HG02798 (cell line): ENCODE results near the gene TBXAS1.

ENCODE experiments used
- ATAC-seq: cut with Tn5 transposase; IDR thresholded peaks from one replicate; pipeline ENCODE4 v1.9.1; 2021; ENCODE audit warnings: mild to moderate bottlenecking; ENCODE audit not compliant: unreplicated experiment, poor library complexity

Gene TBXAS1

DNA sequence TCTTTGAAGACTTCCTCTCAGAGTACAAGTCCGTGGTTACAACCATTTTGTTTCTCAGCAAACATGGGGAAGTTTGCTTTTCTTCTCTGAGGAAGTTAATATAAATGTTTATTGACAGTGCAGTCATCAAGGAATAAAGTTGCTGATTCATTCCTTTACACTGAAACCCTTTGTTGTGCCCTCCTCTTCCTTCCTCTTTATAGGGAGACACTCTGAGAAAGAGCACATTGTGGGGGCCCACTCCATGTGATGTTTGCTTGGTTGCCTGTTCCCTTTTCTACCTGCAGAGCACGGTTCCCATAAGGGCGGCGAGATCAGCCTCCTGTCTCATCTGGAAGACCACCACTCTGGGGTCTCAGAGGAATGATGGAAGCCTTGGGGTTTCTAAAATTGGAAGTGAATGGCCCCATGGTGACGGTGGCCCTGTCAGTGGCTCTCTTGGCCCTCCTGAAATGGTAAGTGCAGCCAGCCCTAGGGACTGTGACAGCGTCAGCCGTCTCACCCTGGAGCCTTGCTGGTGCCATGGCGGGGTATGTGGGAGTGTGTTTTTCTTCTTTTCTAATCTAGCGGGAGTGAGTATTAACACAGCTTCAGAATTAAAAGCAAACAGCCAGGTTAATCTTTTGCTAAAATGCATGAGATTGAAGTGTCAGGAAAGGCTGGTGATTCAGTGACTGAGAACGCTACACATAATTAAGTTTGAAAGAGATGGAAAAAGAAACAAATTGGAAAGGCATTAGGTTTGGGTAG lies at the start of gene TBXAS1:
Gene TBXAS1 (plus strand): TSS at position 240 of the 750 bp plus-strand sequence. CDS start 127 bp downstream, at position 367.
- peak; percentile 48 for ATAC-seq

DNA sequence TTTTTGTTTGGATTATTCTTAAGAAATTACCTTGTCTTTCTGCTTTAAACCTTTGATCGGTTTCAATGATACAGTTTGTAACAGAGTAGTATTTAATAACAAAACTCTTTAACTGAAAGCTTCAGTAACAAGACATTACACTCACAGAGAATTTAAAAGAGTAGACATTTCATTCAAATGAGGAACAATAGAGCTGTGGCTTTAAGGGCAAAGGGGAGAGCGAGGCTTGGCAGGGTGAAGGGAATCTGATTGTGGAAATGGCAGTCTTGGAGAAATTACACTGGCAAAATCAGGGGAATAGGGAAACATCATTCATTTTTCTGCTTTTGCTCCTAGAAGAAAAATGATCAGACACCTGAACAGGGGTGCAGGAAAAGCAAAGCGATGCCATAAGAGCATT lies 46.1 kb upstream of the TBXAS1 start:
- no peak for ATAC-seq

DNA sequence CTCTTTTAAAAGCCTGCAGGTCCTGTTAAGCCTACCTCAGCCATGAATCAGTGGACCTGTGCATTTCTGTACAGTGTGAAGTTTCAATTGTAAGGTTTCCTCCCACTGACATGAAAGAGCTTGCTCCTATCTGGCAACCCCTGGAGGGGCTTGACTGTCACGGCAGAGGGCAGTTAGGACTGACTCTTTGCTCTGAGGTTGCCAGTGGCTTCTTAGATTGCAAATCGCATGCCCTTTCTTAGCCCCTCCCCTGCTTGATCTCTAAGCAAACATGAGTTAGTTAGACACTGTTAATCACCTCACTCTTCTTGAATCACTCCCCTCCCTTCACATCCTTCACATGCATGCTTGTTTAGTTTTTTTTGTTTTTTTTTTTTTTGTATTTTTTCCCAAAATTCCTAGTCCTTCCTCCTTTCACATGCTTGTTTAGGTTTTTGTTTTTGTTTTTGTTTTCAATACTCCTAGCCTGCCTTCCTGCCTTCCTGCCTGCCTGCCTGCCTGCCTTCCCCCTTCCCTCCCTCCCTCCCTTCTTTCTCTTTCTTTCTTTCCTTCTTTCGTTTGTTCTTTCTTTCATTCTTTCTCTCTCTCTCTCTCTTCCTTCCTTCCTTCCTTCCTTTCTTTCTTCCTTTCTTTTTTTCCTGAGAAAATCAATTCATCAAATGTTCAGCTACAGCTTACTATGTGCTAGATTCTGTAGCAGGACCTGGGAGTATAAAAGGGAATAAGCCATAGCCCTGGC lies 45.2 kb upstream of the TBXAS1 start:
- ATAC-seq, result peak; percentile 50

DNA sequence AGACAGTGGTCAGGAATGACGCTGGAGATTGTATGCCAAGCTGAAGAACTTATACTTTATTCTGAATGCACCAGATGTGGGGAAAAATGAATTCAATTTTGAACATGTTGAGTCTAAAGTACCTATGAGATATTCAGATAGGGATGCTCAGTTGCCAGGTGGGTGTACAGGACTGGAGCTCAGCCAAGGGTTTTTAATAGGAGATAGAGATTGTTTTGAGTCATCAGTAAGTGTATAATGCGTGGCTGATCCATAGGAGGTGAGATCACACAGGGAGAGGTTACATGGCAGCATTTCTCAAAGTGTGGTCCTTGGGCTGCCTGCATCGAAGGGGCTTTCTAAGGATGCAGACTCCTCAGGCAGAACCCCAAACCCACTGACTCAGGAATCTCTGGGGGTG lies 44.4 kb upstream of the TBXAS1 start:
- ATAC-seq, result no peak

DNA sequence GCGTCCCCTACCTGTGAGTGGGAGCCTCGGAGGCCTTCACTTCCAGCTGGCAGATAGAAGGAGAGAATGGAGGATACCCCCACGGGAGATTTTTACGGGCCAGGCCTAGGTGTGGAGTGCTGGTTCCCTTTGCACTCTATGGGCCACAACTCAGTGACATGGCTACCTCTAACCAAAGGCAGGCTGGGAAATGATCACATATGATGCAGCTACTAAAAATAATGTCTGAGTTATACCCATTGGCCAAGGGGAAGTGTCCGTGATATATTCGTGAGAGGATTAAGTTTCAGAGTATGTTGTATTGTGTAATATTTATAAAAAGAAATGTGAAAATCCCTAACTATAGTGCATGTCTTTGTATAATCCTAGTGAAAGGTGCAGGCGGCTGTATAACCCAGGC lies 37.7 kb upstream of the TBXAS1 start:
- no peak for ATAC-seq

DNA sequence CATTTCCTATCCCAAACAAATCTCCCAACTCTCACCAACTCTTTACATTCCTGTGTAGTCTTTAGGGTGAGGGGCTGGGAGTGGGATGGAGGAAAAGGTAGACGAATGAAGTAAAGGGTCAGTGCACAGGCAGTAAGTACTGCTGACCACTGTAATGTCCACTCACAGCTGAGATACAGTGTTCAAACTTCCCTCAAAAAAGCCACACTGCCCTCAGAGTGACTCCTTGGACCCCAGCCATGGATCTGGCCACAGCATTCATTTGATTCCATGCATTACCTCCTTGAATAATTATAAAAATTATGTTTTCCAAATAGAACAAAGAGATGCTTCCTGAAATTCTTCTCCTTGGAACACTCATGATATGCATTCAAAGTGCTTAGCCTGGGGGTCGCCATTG lies 31.5 kb upstream of the TBXAS1 start:
- no peak for ATAC-seq

DNA sequence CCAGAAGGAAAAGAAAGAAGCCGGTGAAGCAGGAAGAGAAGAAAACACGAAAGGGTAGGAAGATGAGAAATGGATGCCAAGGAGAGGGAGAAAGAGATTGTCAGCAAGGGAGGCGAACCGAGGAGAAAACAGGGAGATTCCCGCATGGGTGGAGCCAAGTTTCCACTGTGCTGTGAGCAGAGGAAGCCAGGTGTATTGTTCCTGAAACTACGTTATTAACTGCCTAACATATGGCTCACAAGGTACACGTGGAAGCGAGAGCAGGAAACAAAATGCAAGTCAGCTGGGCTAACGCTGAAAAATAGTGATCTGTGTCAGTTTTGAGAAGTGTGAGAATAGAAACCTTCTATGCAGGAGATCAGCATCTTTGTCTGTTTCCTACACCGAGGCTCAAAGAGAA lies 30.8 kb upstream of the TBXAS1 start:
- ATAC-seq, result no peak

DNA sequence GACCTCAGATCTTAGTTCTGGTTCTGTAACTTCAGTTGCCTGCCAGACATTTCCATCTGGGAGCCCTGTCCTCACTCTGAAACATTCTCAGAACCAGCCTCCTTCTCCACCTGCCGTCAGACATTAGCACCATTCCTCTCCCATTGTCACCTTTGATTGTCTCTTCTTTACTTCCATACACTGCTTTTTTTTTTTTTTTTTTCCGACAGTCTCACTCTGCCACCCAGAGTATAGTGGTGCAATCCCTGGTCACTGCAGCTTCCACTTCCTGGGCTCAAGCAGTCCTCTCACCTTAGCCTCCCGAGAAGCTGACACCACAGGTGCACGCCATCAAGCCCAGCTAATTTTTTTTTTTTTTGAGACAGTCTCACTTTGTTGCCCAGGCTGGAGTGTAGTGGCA lies 30.2 kb upstream of the TBXAS1 start:
- ATAC-seq, result no peak

DNA sequence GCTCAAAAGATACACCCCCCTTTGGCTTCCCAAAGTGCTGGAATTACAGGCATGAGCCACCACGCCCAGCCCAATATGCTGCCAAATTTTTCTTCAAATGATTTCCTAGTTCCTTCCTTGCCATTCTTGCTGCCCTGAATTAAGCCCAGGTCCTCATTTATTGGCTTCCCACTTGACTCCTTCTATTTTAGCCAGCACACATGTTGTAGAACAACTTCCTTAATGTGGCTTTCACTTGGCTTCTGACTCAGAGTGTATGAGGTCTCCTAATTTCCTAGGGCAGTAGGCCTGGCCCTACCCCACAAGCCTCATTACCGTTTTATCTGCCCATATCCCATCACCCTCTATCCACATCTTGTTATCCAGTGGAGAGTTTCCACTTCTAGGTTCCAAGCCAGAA lies 29.5 kb upstream of the TBXAS1 start:
- ATAC-seq, result no peak

DNA sequence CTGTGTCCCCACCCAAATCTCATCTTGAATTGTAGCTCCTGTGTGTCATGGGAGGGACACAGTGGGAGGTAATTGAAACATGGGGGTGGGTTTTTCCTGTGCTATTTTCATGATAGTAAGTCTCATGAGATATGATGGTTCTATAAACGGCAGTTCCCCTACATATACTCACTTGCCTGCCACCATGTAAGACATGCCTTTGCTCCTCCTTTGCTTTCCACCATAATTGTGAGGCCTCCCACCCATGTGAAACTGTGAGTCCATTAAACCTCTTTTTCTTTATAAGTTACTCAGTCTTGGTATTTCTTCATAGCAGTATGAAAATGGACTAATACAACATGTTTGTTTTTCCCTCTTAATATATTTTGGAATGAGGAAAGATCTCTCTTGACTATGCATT lies 24.5 kb upstream of the TBXAS1 start:
- no peak for ATAC-seq

DNA sequence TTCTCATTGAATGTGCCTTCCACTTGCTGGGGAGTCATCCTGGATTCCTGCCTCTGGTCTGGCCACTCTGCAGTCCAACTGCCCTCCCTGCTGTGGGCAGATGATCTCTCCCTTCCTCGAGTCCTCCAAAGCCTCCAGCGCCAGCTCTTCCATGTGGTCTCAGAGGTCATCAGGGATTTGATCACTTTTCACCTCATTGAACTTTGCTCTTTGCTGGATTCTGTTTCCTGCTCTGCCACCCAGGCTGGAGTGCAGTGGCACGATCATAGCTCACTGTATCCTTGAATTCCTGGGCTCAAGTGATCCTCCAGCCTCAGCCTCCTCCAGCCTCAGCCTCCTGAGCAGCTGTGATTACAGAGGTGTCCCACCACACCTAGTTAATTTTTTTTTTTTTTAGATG lies 22.1 kb upstream of the TBXAS1 start:
- ATAC-seq, result no peak

DNA sequence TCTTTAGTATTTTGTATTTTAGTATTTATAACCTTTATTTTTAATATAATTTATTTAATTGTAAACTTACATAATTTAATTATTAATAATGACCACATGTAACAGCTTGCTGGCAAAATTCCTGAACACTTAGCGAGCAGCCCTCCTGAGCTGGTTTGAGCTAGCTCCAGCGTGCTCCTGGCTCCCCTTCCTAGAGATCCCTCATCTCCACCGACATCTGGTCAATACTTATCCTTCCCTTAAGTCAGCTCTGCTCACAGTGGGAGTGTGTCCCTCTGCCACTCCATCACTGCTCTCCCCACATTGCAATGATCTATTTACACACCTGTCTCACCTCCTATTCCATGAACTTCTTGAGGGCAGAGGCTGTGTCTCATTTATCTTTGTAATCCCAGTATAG lies 20.6 kb upstream of the TBXAS1 start:
- ATAC-seq, result no peak

DNA sequence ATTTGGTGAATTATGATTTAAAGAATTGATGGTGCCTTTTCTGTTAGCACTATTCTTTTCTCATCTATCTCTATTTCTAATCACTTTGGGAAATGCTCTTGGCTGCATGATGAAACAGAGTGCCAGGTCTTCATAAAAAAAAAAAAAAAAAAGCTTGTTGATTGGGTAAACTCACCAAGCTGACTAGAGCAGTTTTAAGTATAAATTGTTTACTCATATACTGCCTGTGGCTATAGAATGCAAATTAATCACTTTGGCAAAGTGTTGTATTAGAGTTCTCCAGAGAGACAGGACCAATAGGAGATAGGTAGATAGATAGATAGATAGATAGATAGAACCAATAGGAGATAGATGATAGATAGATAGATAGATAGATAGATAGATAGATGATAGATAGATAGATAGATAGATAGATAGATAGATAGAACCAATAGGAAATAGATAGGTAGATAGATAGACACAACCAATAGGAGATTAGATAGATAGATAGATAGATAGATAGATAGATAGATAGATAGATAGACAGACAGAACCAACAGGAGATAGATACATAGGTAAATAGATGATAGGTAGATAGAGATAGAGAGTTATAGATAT lies 20.1 kb upstream of the TBXAS1 start:
- ATAC-seq, result no peak

DNA sequence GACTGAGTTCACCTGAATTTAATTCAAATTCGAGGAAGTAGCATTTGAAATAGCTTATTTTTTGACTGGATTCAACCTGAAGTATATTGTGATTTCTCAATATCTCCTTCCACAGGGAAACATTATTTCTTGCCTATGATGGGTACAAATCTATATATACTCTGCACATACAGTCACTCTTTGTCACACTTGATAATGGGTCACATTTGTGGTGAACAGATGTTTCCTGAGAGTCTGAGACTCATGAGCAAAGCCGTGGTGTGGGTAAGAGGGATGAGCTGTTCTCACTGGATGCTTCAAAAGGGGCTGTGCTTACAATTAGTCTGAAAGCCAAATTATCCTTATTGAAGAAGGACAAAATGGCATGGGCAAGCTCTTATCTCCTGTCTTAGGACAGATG lies 18.0 kb upstream of the TBXAS1 start:
- ATAC-seq, result peak; percentile 39

DNA sequence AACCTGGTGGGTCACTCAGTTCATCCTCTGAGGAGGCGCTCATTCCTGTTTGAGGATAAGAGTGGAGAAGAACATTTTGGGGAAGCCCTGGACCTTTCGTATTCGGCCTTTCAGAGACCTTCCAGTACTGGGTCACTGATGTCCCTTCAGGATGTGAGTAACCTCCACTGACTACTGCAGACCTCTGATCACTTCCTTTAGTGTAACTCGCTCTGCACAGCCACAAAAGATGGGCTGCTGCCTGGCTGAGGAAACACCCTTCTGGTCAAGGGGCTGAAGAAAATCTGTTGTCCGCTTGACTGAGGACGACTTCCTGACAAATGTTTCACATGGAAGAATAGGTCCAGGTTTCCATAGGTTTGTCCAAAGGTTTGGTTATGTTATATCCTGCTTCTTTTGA lies 15.9 kb upstream of the TBXAS1 start:
- no peak for ATAC-seq

DNA sequence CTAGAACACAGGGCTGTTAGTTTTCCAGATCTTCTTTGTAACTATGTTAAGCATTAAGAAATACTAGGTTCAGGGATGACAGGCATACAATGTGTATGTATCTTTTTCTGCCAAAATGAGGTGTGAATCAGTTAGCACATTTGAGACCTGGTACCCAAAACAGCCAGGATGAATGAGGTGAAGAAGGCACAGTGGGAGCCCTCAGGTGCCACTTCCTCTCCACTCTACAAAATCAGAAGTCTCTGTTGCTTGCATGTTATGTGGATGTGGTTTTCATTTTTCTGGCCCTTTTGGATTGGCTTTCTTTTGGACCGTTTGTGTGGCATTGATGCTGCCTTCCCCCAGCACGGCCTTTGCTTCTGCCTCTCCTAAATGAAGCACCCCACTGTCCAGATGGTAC lies 15.4 kb upstream of the TBXAS1 start:
- no peak for ATAC-seq

DNA sequence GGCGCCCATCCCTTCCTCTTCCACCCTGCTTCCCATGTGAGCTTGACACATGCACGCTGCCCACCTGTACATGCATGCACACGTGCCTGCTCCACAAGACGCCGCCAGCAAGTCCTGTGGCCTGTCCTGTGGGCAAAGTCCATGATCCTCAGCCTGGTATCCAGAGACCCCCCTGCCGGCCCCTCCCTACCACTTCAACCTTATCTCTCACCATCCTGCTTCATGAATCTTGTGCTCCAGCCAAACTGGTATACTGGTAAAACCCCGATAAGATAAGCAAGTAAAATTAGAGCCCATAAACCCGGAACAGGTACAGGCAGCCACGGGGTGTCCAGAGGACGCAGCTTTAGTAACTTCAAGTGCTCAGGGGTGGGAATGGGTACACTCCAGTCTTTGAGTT lies 11.8 kb upstream of the TBXAS1 start:
- ATAC-seq, result no peak

DNA sequence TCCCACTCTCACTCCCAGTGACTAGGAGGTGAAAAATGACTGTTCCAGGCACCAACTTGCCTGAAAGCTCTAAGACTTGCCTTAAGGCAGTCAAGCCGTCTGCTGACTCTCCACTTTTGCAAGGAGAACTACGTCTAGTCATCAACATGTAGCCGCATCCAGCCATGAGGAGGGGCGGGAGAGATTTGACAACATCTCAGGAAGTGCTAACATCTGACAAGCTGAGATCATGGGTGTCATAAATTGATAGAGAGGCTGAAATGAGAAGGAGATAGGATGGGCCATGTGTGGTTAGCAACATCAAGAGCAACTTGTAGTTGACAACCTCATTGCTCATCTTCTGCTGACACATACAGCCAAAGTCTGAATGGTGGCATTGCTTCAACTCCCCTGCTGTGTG lies 9.0 kb upstream of the TBXAS1 start:
- no peak for ATAC-seq

DNA sequence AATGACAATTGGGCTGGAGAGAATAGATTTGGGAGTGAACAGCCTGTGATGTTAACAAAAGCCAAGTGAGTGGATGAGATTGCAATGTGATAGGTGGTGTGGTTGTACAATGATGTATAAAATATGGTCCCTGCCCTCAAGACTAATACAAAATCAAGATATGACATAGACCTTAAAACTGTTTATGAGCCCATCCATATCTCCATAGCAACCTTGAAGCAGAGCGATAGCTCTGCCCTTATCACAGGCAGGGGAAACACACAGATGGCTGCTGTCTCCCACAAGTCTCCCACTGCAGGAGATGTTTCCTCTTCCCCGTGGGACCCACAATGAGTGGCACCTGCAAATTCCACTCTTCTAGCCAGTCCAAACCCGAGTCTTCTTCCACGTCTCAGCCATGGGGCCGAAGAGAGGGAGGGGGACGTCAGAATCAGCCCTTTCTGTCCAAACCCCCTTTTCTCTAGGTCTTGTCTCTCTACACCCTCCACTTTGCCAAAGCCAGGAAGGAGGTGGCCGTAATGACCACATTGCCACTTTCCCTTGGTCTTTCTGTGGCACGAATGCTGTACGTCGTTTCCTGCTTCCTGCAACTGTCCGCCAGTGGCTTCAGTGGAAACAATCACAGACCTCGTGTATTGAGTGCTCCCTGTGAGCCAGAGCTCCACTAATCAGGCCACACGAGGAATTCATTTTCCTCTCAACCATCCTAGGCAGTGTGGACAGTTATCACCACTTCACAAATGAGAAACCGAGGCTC lies 7.5 kb upstream of the TBXAS1 start:
- no peak for ATAC-seq

DNA sequence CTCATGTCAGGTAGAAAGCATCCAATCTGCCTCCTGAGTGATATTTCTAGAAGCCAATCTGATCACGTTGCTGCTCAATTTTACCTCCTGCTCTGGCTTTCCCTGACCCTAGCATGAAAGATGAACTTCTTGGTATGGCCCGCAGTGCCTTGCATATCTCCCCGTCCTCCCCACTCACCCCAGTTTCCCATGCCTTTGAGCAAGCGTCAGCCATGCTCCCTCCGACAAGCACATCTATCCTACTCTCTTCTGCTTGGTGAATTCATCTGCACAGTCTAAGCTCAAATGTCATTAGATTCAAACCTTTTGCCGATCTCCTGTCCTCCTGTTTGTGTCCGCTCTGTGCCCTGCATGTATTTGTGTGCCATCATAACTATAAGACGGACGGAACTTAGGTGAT lies 6.2 kb upstream of the TBXAS1 start:
- no peak for ATAC-seq

DNA sequence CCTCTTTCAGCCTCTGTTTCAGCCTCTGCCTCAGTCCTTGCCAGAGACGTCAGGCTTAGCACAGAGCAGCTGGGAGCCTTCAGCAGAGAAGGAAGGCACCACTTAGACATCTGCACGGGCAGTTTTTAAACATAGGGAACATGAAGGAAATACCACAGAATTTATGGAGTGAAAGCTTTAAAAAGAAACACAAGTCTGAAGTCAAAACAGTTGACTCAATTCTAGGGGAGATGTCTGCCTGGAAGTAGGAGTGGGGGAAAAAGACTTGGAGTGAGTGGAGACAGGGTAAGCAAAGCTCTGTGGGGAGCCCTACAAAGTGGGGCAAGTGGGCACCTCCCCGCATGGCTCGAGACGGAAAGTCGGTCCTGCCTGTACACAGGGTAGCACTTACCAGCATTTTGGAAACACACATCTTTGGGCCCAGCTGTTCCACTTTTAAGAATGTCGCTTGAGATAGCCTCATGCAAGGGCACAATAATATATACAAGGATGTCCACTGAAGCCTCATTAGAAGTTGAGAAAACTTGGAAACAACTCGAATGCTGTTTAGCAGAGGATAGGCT lies 5.0 kb upstream of the TBXAS1 start:
- no peak for ATAC-seq
